GM18517 (cell line): Measurements from ENCODE around the gene SMOC1.

Experiments
- ATAC-seq: cut with Tn5 transposase; IDR thresholded peaks from one replicate; pipeline ENCODE4 v1.9.1; 2021; ENCODE audit warnings: mild to moderate bottlenecking, moderate library complexity; ENCODE audit not compliant: unreplicated experiment

Gene SMOC1

GRCh38 chr14:70033116-70033515 is 153.9 kb downstream of the SMOC1 start:
- ATAC-seq, result no peak

GRCh38 chr14:70033561-70033960 is 154.3 kb downstream of the SMOC1 start:
- ATAC-seq, result no peak

GRCh38 chr14:70034257-70034656 is 155.0 kb downstream of the SMOC1 start:
- no peak for ATAC-seq

GRCh38 chr14:70036665-70037064 is 157.4 kb downstream of the SMOC1 start:
- no peak for ATAC-seq

- no peak for ATAC-seq
These were observed 163.8 kb downstream of the SMOC1 start for GRCh38 chr14:70043001-70043400.

- ATAC-seq, result no peak
These were observed 166.1 kb downstream of the SMOC1 start for GRCh38 chr14:70045310-70045709.

- no peak for ATAC-seq
These were observed 166.8 kb downstream of the SMOC1 start for GRCh38 chr14:70045844-70046535.

GRCh38 chr14:70047598-70048312 is 168.5 kb downstream of the SMOC1 start:
- ATAC-seq, result no peak

- no peak for ATAC-seq
These were observed 169.1 kb downstream of the SMOC1 start for GRCh38 chr14:70048313-70048654.

GRCh38 chr14:70049605-70050004 is 170.4 kb downstream of the SMOC1 start:
- ATAC-seq, result no peak

GRCh38 chr14:70050136-70050535 is 170.9 kb downstream of the SMOC1 start:
- no peak for ATAC-seq

- no peak for ATAC-seq
These were observed 173.8 kb downstream of the SMOC1 start for GRCh38 chr14:70052990-70053389.

- ATAC-seq, result no peak
These were observed 178.4 kb downstream of the SMOC1 start for GRCh38 chr14:70057519-70058136.

GRCh38 chr14:70059545-70059944 is 180.3 kb downstream of the SMOC1 start:
- ATAC-seq, result no peak

GRCh38 chr14:70061108-70061507 is 181.9 kb downstream of the SMOC1 start:
- ATAC-seq, result no peak

- ATAC-seq, result no peak
These were observed 185.1 kb downstream of the SMOC1 start for GRCh38 chr14:70064136-70064865.

- no peak for ATAC-seq
These were observed 188.6 kb downstream of the SMOC1 start for GRCh38 chr14:70067810-70068209.

GRCh38 chr14:70069186-70069585 is 190.0 kb downstream of the SMOC1 start:
- no peak for ATAC-seq

GRCh38 chr14:70073924-70074566 is 194.8 kb downstream of the SMOC1 start:
- ATAC-seq, result no peak

- no peak for ATAC-seq
These were observed 197.8 kb downstream of the SMOC1 start for GRCh38 chr14:70077005-70077404.

GRCh38 chr14:70077720-70078119 is 198.5 kb downstream of the SMOC1 start:
- ATAC-seq, result no peak
